ENCODE measurements around the gene GARIN5A.

GARIN5A gene

GRCh38 chr19:50462970-50463369 lies 13.7 kb downstream of the GARIN5A start:
- 85% methylated on average over 6 of the region's 7 CpGs for WGBS (ENCODE audit: insufficient coverage)
- Histone ChIP-seq H3K36me3 (ENCODE audit: control insufficient read depth in 4 of 4, insufficient read depth in 4 of 4, low read length in 3 of 4) (no peaks in the 10 kb centered on the region), H3K9me3 (ENCODE audit: control extremely low read depth in 1 of 5, control insufficient read depth in 4 of 5, insufficient read depth in 2 of 5, low read depth in 1 of 5, low read length in 4 of 5) (no peaks in the 10 kb centered on the region), H3K4me3 (ENCODE audit: control insufficient read depth in 1 of 7, extremely low read depth in 1 of 7, insufficient read depth in 4 of 7, low read depth in 2 of 7, low read length in 6 of 7) (no peak overlapping the region), H3K27ac (ENCODE audit: insufficient read depth in 1 of 2, low read depth in 1 of 2, low read length in 2 of 2, poor library complexity in 1 of 2, severe bottlenecking in 2 of 2) (no peak overlapping the region), H3K4me1 (ENCODE audit: control extremely low read depth in 1 of 4, control insufficient read depth in 4 of 4, insufficient read depth in 4 of 4, low read length in 3 of 4) (no peaks in the 10 kb centered on the region), H3K27me3 (replicated peaks in 2 of 5; ENCODE audit: control insufficient read depth in 4 of 5, insufficient read depth in 5 of 5, low read length in 4 of 5) (peaks cover 0 to 20% (median 2%) of the 10 kb centered on the region in 5 experiments)
- ChIA-PET POLR2A (no interaction called here), CTCF (interaction anchor here (0.8 to 3.9 kb wide), 8 partner anchors 12 to 106 kb away, joined by 3 to 25 read pairs (median 4); no protein-coding TSS in a partner anchor)
- DNase-seq: no peak

DNA sequence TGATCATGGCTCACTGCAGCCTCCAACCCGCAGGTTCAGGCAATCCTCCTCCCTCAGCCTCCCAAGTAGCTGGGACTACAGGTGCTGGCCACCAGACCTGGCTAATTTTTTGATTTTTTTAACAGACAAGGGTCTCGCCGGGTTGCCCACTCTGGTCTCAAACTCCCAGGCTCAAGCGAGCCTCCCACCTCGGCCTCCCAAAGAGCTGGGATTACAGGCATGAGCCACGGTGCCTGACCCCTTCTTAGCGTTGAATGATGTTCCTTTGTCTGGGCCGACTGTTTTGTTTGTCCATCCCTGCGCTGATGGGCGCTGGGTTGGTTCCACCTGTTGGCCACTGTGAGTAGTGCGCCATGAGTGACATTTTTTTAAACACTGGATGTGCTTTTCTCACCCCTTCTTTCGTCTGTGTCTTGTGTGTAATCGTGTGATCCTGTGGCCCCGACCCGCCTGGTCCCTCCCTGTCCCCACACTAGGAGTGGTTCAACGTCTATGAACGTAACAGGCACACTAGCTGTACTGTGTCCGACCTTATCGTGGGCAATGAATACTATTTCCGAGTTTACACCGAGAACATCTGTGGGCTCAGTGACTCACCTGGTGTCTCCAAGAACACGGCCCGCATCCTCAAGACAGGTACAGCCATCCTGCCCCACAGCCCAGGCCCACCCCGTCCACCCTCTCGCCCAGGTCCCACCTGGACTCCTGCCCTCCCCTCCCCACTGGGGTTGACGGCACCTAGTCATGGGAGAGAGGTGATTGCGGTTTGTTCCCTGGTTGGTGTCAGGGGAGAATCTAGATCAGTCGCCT lies 15.4 kb downstream of the GARIN5A start:
- 39% methylated on average over 25 of the region's 28 CpGs for WGBS (ENCODE audit: insufficient coverage)
- Histone ChIP-seq H3K36me3 (ENCODE audit: control insufficient read depth in 4 of 4, insufficient read depth in 4 of 4, low read length in 3 of 4) (no peaks in the 10 kb centered on the region), H3K27me3 (replicated peaks in 2 of 5; ENCODE audit: control insufficient read depth in 4 of 5, insufficient read depth in 5 of 5, low read length in 4 of 5) (peaks cover 0 to 30% (median 6%) of the 10 kb centered on the region in 5 experiments), H3K4me1 (ENCODE audit: control extremely low read depth in 1 of 4, control insufficient read depth in 4 of 4, insufficient read depth in 4 of 4, low read length in 3 of 4) (no peaks in the 10 kb centered on the region), H3K9me3 (ENCODE audit: control extremely low read depth in 1 of 5, control insufficient read depth in 4 of 5, insufficient read depth in 2 of 5, low read depth in 1 of 5, low read length in 4 of 5) (no peaks in the 10 kb centered on the region), H3K4me3 (ENCODE audit: control insufficient read depth in 1 of 7, extremely low read depth in 1 of 7, insufficient read depth in 4 of 7, low read depth in 2 of 7, low read length in 6 of 7) (no peak overlapping the region), H3K27ac (ENCODE audit: insufficient read depth in 1 of 2, low read depth in 1 of 2, low read length in 2 of 2, poor library complexity in 1 of 2, severe bottlenecking in 2 of 2) (no peak overlapping the region)
- ChIA-PET POLR2A (no interaction called here), CTCF (interaction anchor here (0.7 to 3.9 kb wide), 16 partner anchors 12 to 110 kb away, joined by 3 to 25 read pairs (median 4); partner anchors contain the start of genes JOSD2 and NAPSA)
- DNase-seq: peak; percentile 72 to 77 (median 72)

- POLR2A ChIA-PET: no interaction called here
- peak overlapping the region in 1 of 7 experiments; percentile 24 for H3K4me3 ChIP-seq (ENCODE audit: control insufficient read depth in 1 of 7, extremely low read depth in 1 of 7, insufficient read depth in 4 of 7, low read depth in 2 of 7, low read length in 6 of 7)
- CTCF ChIA-PET: interaction anchor here (0.7 to 3.9 kb wide), 18 partner anchors 10 to 109 kb away, joined by 3 to 25 read pairs (median 4); partner anchors contain the start of genes JOSD2 and NAPSA
- peaks cover 0 to 30% (median 6%) of the 10 kb centered on the region in 5 experiments for H3K27me3 ChIP-seq (replicated peaks in 2 of 5; ENCODE audit: control insufficient read depth in 4 of 5, insufficient read depth in 5 of 5, low read length in 4 of 5)
- H3K36me3 ChIP-seq (ENCODE audit: control insufficient read depth in 4 of 4, insufficient read depth in 4 of 4, low read length in 3 of 4): no peaks in the 10 kb centered on the region
- no peaks in the 10 kb centered on the region for H3K4me1 ChIP-seq (ENCODE audit: control extremely low read depth in 1 of 4, control insufficient read depth in 4 of 4, insufficient read depth in 4 of 4, low read length in 3 of 4)
- H3K9me3 ChIP-seq (ENCODE audit: control extremely low read depth in 1 of 5, control insufficient read depth in 4 of 5, insufficient read depth in 2 of 5, low read depth in 1 of 5, low read length in 4 of 5): no peaks in the 10 kb centered on the region
- 47% methylated on average over 12 of the region's 13 CpGs for WGBS (ENCODE audit: insufficient coverage)
- DNase-seq: peak; percentile 27 to 62 (median 35)
- H3K27ac ChIP-seq (ENCODE audit: insufficient read depth in 1 of 2, low read depth in 1 of 2, low read length in 2 of 2, poor library complexity in 1 of 2, severe bottlenecking in 2 of 2): no peak overlapping the region
Measured at GRCh38 chr19:50460161-50460765, 16.4 kb downstream of the GARIN5A start.

GRCh38 chr19:50459638-50460037 lies 17.0 kb downstream of the GARIN5A start:
- ChIA-PET POLR2A (no interaction called here), CTCF (interaction anchor here (1.0 to 3.9 kb wide), 5 partner anchors 9 to 103 kb away, joined by 3 to 25 read pairs (median 7); no protein-coding TSS in a partner anchor)
- WGBS (ENCODE audit: insufficient coverage): no CpG with 5 or more reads among the region's 1 CpG
- Histone ChIP-seq H3K4me1 (ENCODE audit: control extremely low read depth in 1 of 4, control insufficient read depth in 4 of 4, insufficient read depth in 4 of 4, low read length in 3 of 4) (no peaks in the 10 kb centered on the region), H3K4me3 (ENCODE audit: control insufficient read depth in 1 of 7, extremely low read depth in 1 of 7, insufficient read depth in 4 of 7, low read depth in 2 of 7, low read length in 6 of 7) (no peak overlapping the region), H3K27me3 (replicated peaks in 2 of 5; ENCODE audit: control insufficient read depth in 4 of 5, insufficient read depth in 5 of 5, low read length in 4 of 5) (peaks cover 0 to 30% (median 6%) of the 10 kb centered on the region in 5 experiments), H3K36me3 (ENCODE audit: control insufficient read depth in 4 of 4, insufficient read depth in 4 of 4, low read length in 3 of 4) (no peaks in the 10 kb centered on the region), H3K27ac (ENCODE audit: insufficient read depth in 1 of 2, low read depth in 1 of 2, low read length in 2 of 2, poor library complexity in 1 of 2, severe bottlenecking in 2 of 2) (no peak overlapping the region), H3K9me3 (ENCODE audit: control extremely low read depth in 1 of 5, control insufficient read depth in 4 of 5, insufficient read depth in 2 of 5, low read depth in 1 of 5, low read length in 4 of 5) (no peaks in the 10 kb centered on the region)
- DNase-seq: no peak

DNA sequence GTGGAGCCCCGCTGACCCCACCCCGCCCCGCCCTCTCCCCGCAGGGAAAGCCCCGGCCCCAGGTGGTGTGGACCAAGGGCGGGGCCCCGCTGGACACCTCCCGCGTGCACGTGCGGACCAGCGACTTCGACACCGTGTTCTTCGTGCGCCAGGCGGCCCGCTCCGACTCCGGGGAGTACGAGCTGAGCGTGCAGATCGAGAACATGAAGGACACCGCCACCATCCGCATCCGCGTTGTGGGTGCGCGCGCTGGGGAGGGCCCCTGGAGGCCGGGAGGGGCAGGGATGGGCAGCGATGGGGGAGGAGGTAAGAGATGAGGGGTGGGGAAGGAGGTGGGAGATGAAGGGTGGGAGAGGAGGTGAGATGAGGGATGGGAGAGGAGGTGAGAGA lies 17.6 kb downstream of the GARIN5A start:
- WGBS (ENCODE audit: insufficient coverage): 29% methylated on average over 17 of the region's 32 CpGs
- Histone ChIP-seq H3K27ac (ENCODE audit: insufficient read depth in 1 of 2, low read depth in 1 of 2, low read length in 2 of 2, poor library complexity in 1 of 2, severe bottlenecking in 2 of 2) (no peak overlapping the region), H3K27me3 (replicated peaks in 2 of 5; ENCODE audit: control insufficient read depth in 4 of 5, insufficient read depth in 5 of 5, low read length in 4 of 5) (peaks cover 0 to 30% (median 6%) of the 10 kb centered on the region in 5 experiments), H3K36me3 (ENCODE audit: control insufficient read depth in 4 of 4, insufficient read depth in 4 of 4, low read length in 3 of 4) (no peaks in the 10 kb centered on the region), H3K4me3 (ENCODE audit: control insufficient read depth in 1 of 7, extremely low read depth in 1 of 7, insufficient read depth in 4 of 7, low read depth in 2 of 7, low read length in 6 of 7) (no peak overlapping the region), H3K9me3 (ENCODE audit: control extremely low read depth in 1 of 5, control insufficient read depth in 4 of 5, insufficient read depth in 2 of 5, low read depth in 1 of 5, low read length in 4 of 5) (no peaks in the 10 kb centered on the region), H3K4me1 (ENCODE audit: control extremely low read depth in 1 of 4, control insufficient read depth in 4 of 4, insufficient read depth in 4 of 4, low read length in 3 of 4) (no peaks in the 10 kb centered on the region)
- CTCF ChIA-PET: interaction anchor here (1.4 kb wide), 1 partner anchor 91 kb away, joined by 4 read pairs; no protein-coding TSS in a partner anchor
- no peak for DNase-seq
- POLR2A ChIA-PET: no interaction called here

DNA sequence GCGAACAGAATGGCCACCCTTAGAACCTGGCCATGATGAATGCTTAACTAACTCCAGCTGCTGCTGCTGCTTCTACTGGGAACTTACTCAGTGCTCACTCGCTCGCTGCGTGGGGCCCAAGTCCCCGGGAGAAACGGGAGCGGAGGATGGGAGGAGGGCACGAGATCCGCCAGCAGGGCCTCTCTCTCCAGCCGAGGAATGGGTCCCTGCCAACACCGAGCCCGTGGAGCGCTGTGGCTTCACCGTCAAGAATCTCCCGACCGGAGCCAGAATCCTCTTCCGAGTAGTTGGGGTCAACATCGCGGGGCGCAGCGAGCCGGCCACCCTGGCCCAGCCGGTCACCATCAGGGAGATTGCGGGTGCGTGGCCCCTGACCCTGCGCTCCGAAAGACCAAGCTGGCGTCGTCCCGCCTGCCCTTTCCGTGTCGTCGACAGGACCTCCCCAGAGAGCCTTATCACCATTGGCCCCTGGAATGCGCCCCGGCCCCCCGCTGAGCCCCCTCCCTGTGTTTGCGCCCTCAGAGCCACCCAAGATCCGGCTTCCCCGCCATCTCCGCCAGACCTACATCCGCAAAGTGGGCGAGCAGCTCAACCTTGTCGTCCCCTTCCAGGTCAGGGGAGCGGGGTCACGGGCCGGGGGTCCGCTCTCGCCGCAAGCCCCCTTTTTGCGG lies 18.1 kb downstream of the GARIN5A start:
- Histone ChIP-seq H3K4me1 (ENCODE audit: control extremely low read depth in 1 of 4, control insufficient read depth in 4 of 4, insufficient read depth in 4 of 4, low read length in 3 of 4) (no peaks in the 10 kb centered on the region), H3K9me3 (ENCODE audit: control extremely low read depth in 1 of 5, control insufficient read depth in 4 of 5, insufficient read depth in 2 of 5, low read depth in 1 of 5, low read length in 4 of 5) (no peaks in the 10 kb centered on the region), H3K36me3 (ENCODE audit: control insufficient read depth in 4 of 4, insufficient read depth in 4 of 4, low read length in 3 of 4) (no peaks in the 10 kb centered on the region), H3K4me3 (ENCODE audit: control insufficient read depth in 1 of 7, extremely low read depth in 1 of 7, insufficient read depth in 4 of 7, low read depth in 2 of 7, low read length in 6 of 7) (no peak overlapping the region), H3K27ac (ENCODE audit: insufficient read depth in 1 of 2, low read depth in 1 of 2, low read length in 2 of 2, poor library complexity in 1 of 2, severe bottlenecking in 2 of 2) (no peak overlapping the region), H3K27me3 (replicated peaks in 2 of 5; ENCODE audit: control insufficient read depth in 4 of 5, insufficient read depth in 5 of 5, low read length in 4 of 5) (peaks cover 0 to 30% (median 6%) of the 10 kb centered on the region in 5 experiments)
- DNase-seq: no peak
- ChIA-PET CTCF (interaction anchor here (1.4 kb wide), 1 partner anchor 90 kb away, joined by 4 read pairs; no protein-coding TSS in a partner anchor), POLR2A (no interaction called here)
- WGBS (ENCODE audit: insufficient coverage): 31% methylated on average over 50 of the region's 50 CpGs
